Upper lobe of left lung (tissue), 6 donors: Measurements from ENCODE around the gene ZNF688. TPM values are rescaled to one million over a fixed set of nuclear protein-coding genes. Genes with fewer than 3 reads are reported as not detected.

ENCODE experiments used
- ATAC-seq, 2 donors: fragments of 200-7000 bp; cut with Tn5 transposase; one replicate each; pipeline ENCODE4 v1.9.1; 2022; ENCODE audit warnings: mild to moderate bottlenecking in 2 of 2, moderate library complexity in 2 of 2; ENCODE audit not compliant: low FRiP score in 2 of 2
- DNase-seq, 2 donors: peaks; one replicate each; pipeline ENCODE4 v3.0.0-alpha.2; 2019 to 2020
- H3K27ac ChIP-seq, 4 donors: fragments of 200-600 bp; sonication (generic); one replicate each; pipeline ENCODE4 v1.5.1; 2016 to 2019
- H3K27me3 ChIP-seq, 4 donors: fragments of 200-600 bp; sonication (generic); one replicate each; pipeline ENCODE4 v1.5.1; 2017 to 2019
- H3K36me3 ChIP-seq, 4 donors: fragments of 200-600 bp; sonication (generic); one replicate each; pipeline ENCODE4 v1.5.1; 2016 to 2019
- H3K4me1 ChIP-seq, 4 donors: fragments of 200-600 bp; sonication (generic); one replicate each; pipeline ENCODE4 v1.5.1; 2018 to 2019
- H3K4me3 ChIP-seq, 4 donors: fragments of 200-600 bp; sonication (generic); one replicate each; pipeline ENCODE4 v1.5.1; 2017 to 2019; ENCODE audit warnings: mild to moderate bottlenecking in 2 of 4, moderate library complexity in 1 of 4
- H3K9me3 ChIP-seq, 4 donors: fragments of 200-600 bp; sonication (generic); one replicate each; pipeline ENCODE4 v1.5.1; 2018 to 2019
- EP300 ChIP-seq, 4 donors: sonication (generic); formaldehyde crosslinking; IDR thresholded peaks; one replicate each; pipeline ENCODE4 v1.5.1; 2017; ENCODE audit warnings: antibody characterized with exemption in 4 of 4, control low read depth in 2 of 4
- POLR2A ChIP-seq, 4 donors: fragments of 450-650 bp; IDR thresholded peaks; one replicate each; pipeline ENCODE4 v1.5.1; 2016 to 2017; ENCODE audit warnings: antibody characterized with exemption in 4 of 4, mild to moderate bottlenecking in 2 of 4
- POLR2AphosphoS5 ChIP-seq, 2 donors: sonication (generic); formaldehyde crosslinking; IDR thresholded peaks; one replicate each; pipeline ENCODE4 v1.5.1; 2017; ENCODE audit warnings: antibody characterized with exemption in 2 of 2
- WGBS, 2 donors: methylation state at CpG; one replicate each; pipeline ENCODE4 v1.1.5; 2017 to 2018; 5-methylcytosine and 5-hydroxymethylcytosine counted together
- total RNA-seq, 6 donors: library from RNA; depleted of rRNA in 4 of 6; stranded (reverse); fragments of >200 nt in 4 of 6; gene quantifications; one replicate each; pipeline versions ENCODE4 v1.1.0 to v1.2.1, GENCODE V29; 2016 to 2021
- TF ChIP-seq, protein P1 (sequence below), 6 experiments: fragments of 450-650 bp in 4 of 6; fragments of 200-600 bp in 2 of 6; sonication (generic) in 2 of 6; IDR thresholded peaks; one replicate each; pipeline ENCODE4 v1.5.1; 2016 to 2019; ENCODE audit warnings: antibody characterized with exemption in 6 of 6
- donor health status: DM: no; HTN: no; CAD: no; lungs with moderate emphysema.
- donor health status: DM: no; HTN: yes; CAD: no; lungs with severe emphysema.

The ZNF688 gene
- total RNA-seq, 6 donors from 2014 or later: 15.0 to 34.6 (median 18.8) TPM

DNA sequence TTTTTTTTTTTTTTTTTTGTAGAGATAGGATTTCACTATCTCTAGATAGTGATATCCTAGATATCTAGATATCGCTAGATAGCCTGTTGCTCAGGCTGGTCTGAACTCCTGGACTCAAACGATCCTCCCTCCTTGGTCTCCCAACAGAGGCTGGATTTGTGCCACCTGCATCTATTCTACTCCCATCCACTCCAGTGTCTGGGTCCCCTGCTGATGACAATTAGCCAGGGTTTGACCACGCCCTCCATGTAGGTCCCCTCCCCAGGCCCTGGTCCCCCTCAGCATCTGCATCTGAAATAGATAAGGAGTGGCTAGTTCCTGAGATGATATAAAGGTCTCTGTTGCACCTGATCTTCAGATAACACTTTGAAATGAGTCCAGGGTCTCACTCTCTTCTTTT lies 2.2 kb downstream of the ZNF688 start:
- Histone ChIP-seq H3K27ac (no peak overlapping the region), H3K36me3 (peaks cover 0 to 4% (median 0%) of the 10 kb centered on the region in 4 donors), H3K4me1 (peaks cover 18 to 35% (median 21%) of the 10 kb centered on the region in 4 donors), H3K9me3 (no peaks in the 10 kb centered on the region), H3K27me3 (no peaks in the 10 kb centered on the region), H3K4me3 (no peak overlapping the region)
- whole genome bisulfite sequencing, 2 donors: 91 to 97% methylated on average over 3 of the region's 3 CpGs
- DNase-seq (no peak), ATAC-seq (no peak)
- TF ChIP-seq, protein P1, sequence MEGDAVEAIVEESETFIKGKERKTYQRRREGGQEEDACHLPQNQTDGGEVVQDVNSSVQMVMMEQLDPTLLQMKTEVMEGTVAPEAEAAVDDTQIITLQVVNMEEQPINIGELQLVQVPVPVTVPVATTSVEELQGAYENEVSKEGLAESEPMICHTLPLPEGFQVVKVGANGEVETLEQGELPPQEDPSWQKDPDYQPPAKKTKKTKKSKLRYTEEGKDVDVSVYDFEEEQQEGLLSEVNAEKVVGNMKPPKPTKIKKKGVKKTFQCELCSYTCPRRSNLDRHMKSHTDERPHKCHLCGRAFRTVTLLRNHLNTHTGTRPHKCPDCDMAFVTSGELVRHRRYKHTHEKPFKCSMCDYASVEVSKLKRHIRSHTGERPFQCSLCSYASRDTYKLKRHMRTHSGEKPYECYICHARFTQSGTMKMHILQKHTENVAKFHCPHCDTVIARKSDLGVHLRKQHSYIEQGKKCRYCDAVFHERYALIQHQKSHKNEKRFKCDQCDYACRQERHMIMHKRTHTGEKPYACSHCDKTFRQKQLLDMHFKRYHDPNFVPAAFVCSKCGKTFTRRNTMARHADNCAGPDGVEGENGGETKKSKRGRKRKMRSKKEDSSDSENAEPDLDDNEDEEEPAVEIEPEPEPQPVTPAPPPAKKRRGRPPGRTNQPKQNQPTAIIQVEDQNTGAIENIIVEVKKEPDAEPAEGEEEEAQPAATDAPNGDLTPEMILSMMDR (IDR thresholded peaks at IDR 0.05): no peak
- no peak for TF ChIP-seq POLR2AphosphoS5 (IDR thresholded peaks at IDR 0.05)
- no peak for TF ChIP-seq EP300 (IDR thresholded peaks at IDR 0.05)
- no peak for TF ChIP-seq POLR2A (IDR thresholded peaks at IDR 0.05)

DNA sequence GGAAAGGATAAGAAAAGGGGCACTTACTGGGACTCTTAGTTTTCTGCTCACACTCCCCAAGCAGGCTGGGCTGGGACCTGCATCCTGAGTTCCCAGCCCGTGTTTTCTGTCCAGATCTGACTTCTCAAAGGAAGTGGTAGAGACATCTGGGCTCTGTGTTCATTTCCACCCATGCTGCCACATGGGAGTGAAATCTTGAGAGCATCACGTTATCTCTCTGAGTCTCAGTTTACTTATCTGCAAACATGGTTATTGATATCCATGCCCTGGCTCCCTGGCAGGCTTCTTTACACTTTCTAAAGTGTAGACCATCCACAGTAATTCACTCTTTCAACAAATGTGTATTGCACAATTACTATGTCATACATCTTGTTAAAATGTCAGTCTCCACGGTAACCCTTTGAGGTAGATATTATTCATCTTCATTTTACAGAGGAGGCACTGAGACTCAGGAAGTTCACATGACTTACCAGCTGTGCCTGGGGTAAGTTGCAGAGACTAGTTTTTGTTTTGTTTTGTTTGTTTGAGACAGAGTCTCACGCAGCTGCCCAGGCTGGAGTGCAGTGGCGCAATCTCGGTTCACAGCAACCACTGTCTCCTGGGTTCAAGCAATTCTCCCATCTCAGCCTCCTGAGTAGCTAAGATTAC lies 3.4 kb downstream of the ZNF688 start:
- 58 to 59% methylated on average over 6 of the region's 6 CpGs for WGBS, 2 donors
- Histone ChIP-seq H3K4me1 (peaks cover 18 to 35% (median 21%) of the 10 kb centered on the region in 4 donors), H3K27ac (peak overlapping the region in 3 of 4 donors; percentile 18 to 57 (median 21)), H3K4me3 (no peak overlapping the region), H3K9me3 (no peaks in the 10 kb centered on the region), H3K36me3 (peaks cover 0 to 4% (median 0%) of the 10 kb centered on the region in 4 donors), H3K27me3 (no peaks in the 10 kb centered on the region)
- DNase-seq (peak in 1 of 2 donors; percentile 40), ATAC-seq (no peak)
- TF ChIP-seq, protein P1 (IDR thresholded peaks at IDR 0.05): no peak
- TF ChIP-seq POLR2AphosphoS5 (IDR thresholded peaks at IDR 0.05): no peak
- no peak for TF ChIP-seq EP300 (IDR thresholded peaks at IDR 0.05)
- TF ChIP-seq POLR2A (IDR thresholded peaks at IDR 0.05): no peak

DNA sequence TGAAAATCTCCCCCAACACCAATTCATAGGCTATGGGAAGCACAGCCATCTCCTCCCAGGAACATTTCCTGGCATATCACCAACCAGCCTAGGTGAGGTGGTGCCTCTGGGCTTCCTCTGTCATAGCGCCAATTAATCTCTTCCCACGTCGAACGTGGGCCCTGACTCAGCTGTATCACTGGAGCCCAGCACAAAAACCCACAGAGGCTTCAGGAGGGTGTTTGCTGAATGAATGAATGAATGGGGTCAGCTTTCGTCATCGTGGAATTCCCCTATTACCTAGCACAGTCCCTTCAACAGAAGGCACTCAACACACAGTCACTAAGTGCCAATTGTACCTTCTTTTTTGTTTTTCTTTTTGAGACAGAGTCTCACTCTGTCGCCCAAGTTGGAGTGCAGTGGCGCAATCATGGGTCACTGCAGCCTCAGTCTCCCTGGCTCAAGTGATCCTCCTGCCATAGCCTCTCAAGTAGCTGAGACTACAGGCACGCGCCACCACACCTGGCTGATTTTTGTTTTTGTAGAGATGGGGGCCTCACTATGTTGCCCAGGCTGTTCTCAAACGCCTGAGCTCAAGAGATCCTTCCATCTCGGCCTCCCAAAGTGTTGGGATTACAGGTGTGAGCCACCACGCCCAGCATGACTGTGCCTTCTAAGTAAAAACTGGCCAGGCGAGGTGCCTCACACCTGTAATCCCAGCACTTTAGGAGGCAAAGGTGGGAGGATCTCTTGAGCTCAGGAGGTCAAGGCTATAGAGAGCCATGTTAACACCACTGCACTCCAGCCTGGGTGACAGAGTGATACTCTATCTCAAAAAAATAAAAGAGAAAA lies 4.1 kb downstream of the ZNF688 start:
- DNase-seq (no peak), ATAC-seq (no peak)
- Histone ChIP-seq H3K4me1 (peaks cover 15 to 31% (median 16%) of the 10 kb centered on the region in 4 donors), H3K27ac (no peak overlapping the region), H3K9me3 (no peaks in the 10 kb centered on the region), H3K36me3 (peaks cover 0 to 4% (median 0%) of the 10 kb centered on the region in 4 donors), H3K4me3 (no peak overlapping the region), H3K27me3 (no peaks in the 10 kb centered on the region)
- WGBS, 2 donors: 75 to 77% methylated on average over 12 to 14 of the region's 14 CpGs
- TF ChIP-seq POLR2AphosphoS5 (IDR thresholded peaks at IDR 0.05): no peak
- no peak for TF ChIP-seq POLR2A (IDR thresholded peaks at IDR 0.05)
- TF ChIP-seq, protein P1 (IDR thresholded peaks at IDR 0.05): no peak
- no peak for TF ChIP-seq EP300 (IDR thresholded peaks at IDR 0.05)

DNA sequence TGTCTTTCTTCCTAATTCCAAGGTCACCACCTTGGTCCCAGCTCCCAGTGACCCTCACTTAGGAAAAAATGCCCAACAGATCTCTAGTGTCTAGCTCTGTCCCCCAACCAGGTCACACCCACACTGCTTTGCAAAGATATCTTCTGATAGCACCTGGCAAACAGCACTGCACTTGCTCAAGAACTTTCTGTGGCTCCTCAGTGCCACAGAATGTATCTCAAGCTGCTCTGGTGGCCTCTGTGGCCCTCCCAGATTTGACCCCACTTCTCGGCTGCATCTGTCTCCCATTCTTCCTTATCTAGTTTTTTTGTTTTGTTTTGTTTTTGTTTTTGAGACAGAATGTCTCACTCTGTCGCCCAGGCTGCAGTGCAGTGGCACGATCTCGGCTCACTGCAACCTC lies 5.0 kb downstream of the ZNF688 start:
- ATAC-seq (no peak), DNase-seq (no peak)
- no peak for TF ChIP-seq POLR2AphosphoS5 (IDR thresholded peaks at IDR 0.05)
- TF ChIP-seq POLR2A (IDR thresholded peaks at IDR 0.05): no peak
- TF ChIP-seq EP300 (IDR thresholded peaks at IDR 0.05): no peak
- TF ChIP-seq, protein P1 (IDR thresholded peaks at IDR 0.05): no peak
- Histone ChIP-seq H3K27me3 (no peaks in the 10 kb centered on the region), H3K27ac (no peak overlapping the region), H3K9me3 (no peaks in the 10 kb centered on the region), H3K36me3 (peaks cover 0 to 4% (median 0%) of the 10 kb centered on the region in 4 donors), H3K4me3 (no peak overlapping the region), H3K4me1 (peaks cover 13 to 27% (median 16%) of the 10 kb centered on the region in 4 donors)
- WGBS, 2 donors: 90 to 94% methylated on average over 4 of the region's 4 CpGs
